Tibial nerve (tissue), 4 donors: Measurements from ENCODE around the gene MARCHF3. TPM values are rescaled to one million over a fixed set of nuclear protein-coding genes. Genes with fewer than 3 reads are reported as not detected.
"Not testable (repeated sequence)": the region's sequence is repeated elsewhere in the genome, so short reads cannot be mapped to it uniquely, and the experiment has no call there.

Experiments
- DNase-seq, 2 donors: peaks; one replicate each; pipeline ENCODE4 v3.0.0-alpha.2; 2019; ENCODE audit warnings: low spot score in 2 of 2
- H3K27ac ChIP-seq, 4 donors: fragments of 200-600 bp; sonication (generic) in 3 of 4; one replicate each; pipeline ENCODE4 v1.5.1; 2017 to 2019; ENCODE audit warnings: mild to moderate bottlenecking in 1 of 4
- H3K27me3 ChIP-seq, 2 donors: fragments of 200-600 bp; sonication (generic) in 1 of 2; one replicate each; pipeline versions ENCODE4 v1.5.1 to v1.6.0; 2017 to 2019
- H3K36me3 ChIP-seq, 3 donors: fragments of 200-600 bp; sonication (generic); one replicate each; pipeline ENCODE4 v1.5.1; 2018 to 2019
- H3K4me1 ChIP-seq, 4 donors: fragments of 200-600 bp; sonication (generic) in 3 of 4; one replicate each; pipeline ENCODE4 v1.5.1; 2017 to 2019
- H3K4me3 ChIP-seq, 4 donors: fragments of 200-600 bp; sonication (generic) in 3 of 4; one replicate each; pipeline ENCODE4 v1.5.1; 2017 to 2019; ENCODE audit warnings: mild to moderate bottlenecking in 1 of 4, moderate library complexity in 1 of 4
- H3K9me3 ChIP-seq, 4 donors: fragments of 200-600 bp; sonication (generic) in 3 of 4; one replicate each; pipeline ENCODE4 v1.5.1; 2017 to 2019
- EP300 ChIP-seq, 2 donors: sonication (generic); formaldehyde crosslinking; IDR thresholded peaks; one replicate each; pipeline ENCODE4 v1.6.1; 2017; ENCODE audit warnings: antibody characterized with exemption in 2 of 2, mild to moderate bottlenecking in 1 of 2
- POLR2A ChIP-seq, 2 donors: fragments of 450-650 bp; IDR thresholded peaks; one replicate each; pipeline ENCODE4 v1.6.1; 2017; ENCODE audit warnings: antibody characterized with exemption in 2 of 2, mild to moderate bottlenecking in 2 of 2, moderate library complexity in 2 of 2
- WGBS, 2 donors: methylation state at CpG; one replicate each; pipeline ENCODE4 v1.1.5; 2018; 5-methylcytosine and 5-hydroxymethylcytosine counted together
- total RNA-seq, 4 donors: library from RNA; depleted of rRNA; stranded (reverse); fragments of >200 nt; gene quantifications; one replicate each; pipeline ENCODE4 v1.1.0, GENCODE V29; 2016
- TF ChIP-seq, protein P1 (sequence below), 5 experiments: fragments of 200-600 bp in 3 of 5; fragments of 450-650 bp in 2 of 5; sonication (generic) in 3 of 5; IDR thresholded peaks; one replicate each; pipeline ENCODE4 v1.5.1; 2016 to 2019; ENCODE audit warnings: antibody characterized with exemption in 5 of 5, mild to moderate bottlenecking in 3 of 5, moderate library complexity in 2 of 5

Gene MARCHF3
- total RNA-seq, 4 donors from 2014 or later: 1.8 to 8.7 (median 4.7) TPM

DNA sequence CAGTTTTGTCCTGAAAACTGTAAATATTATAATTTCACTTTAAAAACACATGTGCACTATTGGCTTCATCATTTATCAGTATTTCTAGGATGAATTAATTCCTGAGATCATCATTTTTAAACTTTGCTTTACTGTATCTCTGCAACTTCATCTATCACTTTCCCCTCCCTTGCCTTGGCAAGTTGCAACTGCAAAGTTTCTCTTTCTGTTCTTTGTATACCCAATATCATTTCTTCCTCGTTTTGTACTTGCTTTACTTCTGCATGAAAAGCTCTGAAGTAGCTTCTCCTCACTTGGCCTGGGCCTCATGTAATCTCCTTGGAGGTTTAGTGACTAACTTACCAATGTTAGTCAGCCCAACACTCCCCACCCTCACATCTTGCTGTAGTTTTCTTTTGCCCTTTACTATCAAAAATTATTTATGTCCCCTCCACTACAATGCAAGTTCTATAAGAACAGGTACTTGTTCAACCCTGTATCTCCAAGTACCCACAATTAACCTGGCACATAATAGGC is 30.2 kb upstream of the MARCHF3 start:
- 67 to 68% methylated on average over 1 of the region's 1 CpG for WGBS, 2 donors
- no peak for TF ChIP-seq POLR2A (IDR thresholded peaks at IDR 0.05)
- no peak for TF ChIP-seq EP300 (IDR thresholded peaks at IDR 0.05)
- TF ChIP-seq, protein P1, sequence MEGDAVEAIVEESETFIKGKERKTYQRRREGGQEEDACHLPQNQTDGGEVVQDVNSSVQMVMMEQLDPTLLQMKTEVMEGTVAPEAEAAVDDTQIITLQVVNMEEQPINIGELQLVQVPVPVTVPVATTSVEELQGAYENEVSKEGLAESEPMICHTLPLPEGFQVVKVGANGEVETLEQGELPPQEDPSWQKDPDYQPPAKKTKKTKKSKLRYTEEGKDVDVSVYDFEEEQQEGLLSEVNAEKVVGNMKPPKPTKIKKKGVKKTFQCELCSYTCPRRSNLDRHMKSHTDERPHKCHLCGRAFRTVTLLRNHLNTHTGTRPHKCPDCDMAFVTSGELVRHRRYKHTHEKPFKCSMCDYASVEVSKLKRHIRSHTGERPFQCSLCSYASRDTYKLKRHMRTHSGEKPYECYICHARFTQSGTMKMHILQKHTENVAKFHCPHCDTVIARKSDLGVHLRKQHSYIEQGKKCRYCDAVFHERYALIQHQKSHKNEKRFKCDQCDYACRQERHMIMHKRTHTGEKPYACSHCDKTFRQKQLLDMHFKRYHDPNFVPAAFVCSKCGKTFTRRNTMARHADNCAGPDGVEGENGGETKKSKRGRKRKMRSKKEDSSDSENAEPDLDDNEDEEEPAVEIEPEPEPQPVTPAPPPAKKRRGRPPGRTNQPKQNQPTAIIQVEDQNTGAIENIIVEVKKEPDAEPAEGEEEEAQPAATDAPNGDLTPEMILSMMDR (IDR thresholded peaks at IDR 0.05): no peak
- H3K27ac ChIP-seq: no peak overlapping the region

DNA sequence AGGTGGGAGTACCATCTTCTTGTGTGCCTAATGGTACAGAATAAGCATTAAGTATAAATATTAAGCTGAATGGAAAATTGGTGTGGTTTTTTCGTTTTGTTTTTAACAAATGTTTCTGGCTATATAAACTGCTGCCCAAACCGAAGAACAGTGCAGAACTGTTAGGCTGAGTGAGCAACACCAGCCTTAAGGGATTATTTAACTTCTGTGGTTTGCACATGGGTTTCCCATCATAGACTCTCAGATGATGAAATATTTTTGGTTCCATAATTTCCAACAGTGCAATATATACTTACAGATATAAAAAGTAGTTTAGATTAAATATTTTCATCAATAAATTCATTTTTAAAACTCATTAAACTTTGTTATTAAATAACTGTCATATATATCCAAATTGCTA is 26.5 kb upstream of the MARCHF3 start:
- Histone ChIP-seq H3K27ac (no peak overlapping the region), H3K36me3 (peaks cover 0 to 5% (median 0%) of the 10 kb centered on the region in 3 donors), H3K4me3 (no peak overlapping the region), H3K9me3 (no peaks in the 10 kb centered on the region), H3K27me3 (no peaks in the 10 kb centered on the region), H3K4me1 (no peaks in the 10 kb centered on the region)
- WGBS, 2 donors: 51 to 56% methylated on average over 2 of the region's 2 CpGs
- TF ChIP-seq, protein P1 (IDR thresholded peaks at IDR 0.05): no peak
- no peak for TF ChIP-seq POLR2A (IDR thresholded peaks at IDR 0.05)
- TF ChIP-seq EP300 (IDR thresholded peaks at IDR 0.05): no peak
- no peak for DNase-seq

More for the DNA sequence above, 30.2 kb upstream of the MARCHF3 start:
- no peak overlapping the region for H3K4me3 ChIP-seq
- H3K27me3 ChIP-seq: no peaks in the 10 kb centered on the region
- H3K36me3 ChIP-seq: peaks cover 0 to 5% (median 0%) of the 10 kb centered on the region in 3 donors
- H3K9me3 ChIP-seq: no peaks in the 10 kb centered on the region
- no peak for DNase-seq
- H3K4me1 ChIP-seq: no peaks in the 10 kb centered on the region

DNA sequence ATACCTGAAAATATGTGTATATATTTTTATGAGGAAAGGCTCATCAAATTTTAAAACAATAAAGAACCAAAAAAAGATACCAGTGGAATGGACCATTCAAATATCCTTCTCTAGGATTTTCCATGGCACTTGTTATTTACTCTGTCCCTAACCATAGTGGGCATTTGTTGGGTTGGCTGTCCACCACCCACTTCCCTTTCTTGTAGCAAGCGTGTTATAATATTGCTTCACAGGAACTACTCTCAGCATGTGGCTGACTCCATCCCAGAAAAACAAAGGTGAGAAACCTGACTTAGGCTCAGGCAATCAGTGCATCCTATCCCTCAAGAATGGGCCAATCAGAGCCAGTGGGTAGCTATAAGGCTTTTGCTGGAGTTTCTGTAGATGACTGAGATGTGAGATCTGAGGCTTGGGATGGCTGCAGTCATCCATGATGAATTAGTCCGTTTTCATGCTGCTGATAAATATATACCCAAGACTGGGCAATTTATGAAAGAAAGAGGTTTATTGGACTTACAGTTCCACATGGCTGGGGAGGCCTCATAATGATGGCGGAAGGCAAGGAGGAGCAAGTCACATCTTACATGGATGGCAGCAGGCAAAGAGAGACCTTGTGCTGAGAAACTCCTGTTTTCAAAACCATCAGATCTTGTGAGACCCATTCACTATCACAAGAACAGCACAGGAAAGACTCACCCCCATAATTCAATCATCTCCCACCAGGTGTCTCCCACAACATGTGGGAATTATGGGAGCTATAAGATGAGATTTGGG is 25.7 kb upstream of the MARCHF3 start:
- 94 to 96% methylated on average over 3 of the region's 3 CpGs for WGBS, 2 donors
- TF ChIP-seq, protein P1 (IDR thresholded peaks at IDR 0.05): no peak
- no peak for TF ChIP-seq POLR2A (IDR thresholded peaks at IDR 0.05)
- TF ChIP-seq EP300 (IDR thresholded peaks at IDR 0.05): no peak

DNA sequence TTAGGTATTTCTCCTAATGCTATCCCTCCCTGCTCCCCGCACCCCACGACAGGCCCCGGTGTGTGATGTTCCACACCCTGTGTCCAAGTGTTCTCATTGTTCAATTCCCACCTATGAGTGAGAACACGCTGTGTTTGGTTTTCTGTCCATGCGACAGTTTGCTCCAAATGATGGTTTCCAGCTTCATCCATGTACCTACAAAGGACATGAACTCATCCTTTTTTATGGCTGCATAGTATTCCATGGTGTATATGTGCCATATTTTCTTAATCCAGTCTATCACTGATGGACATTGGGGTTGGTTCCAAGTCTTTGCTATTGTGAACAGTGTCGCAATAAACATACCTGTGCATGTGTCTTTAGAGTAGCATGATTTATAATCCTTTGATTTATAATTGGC is 23.2 kb upstream of the MARCHF3 start:
- H3K4me3 ChIP-seq, H3K36me3 ChIP-seq, H3K9me3 ChIP-seq, DNase-seq, H3K27ac ChIP-seq, H3K27me3 ChIP-seq, H3K4me1 ChIP-seq: not testable (repeated sequence)
- WGBS, 2 donors: 98 to 99% methylated on average over 6 of the region's 6 CpGs

More for the DNA sequence above, 25.7 kb upstream of the MARCHF3 start:
- no peaks in the 10 kb centered on the region for H3K4me1 ChIP-seq
- no peaks in the 10 kb centered on the region for H3K9me3 ChIP-seq
- peaks cover 0 to 5% (median 0%) of the 10 kb centered on the region in 3 donors for H3K36me3 ChIP-seq
- DNase-seq: no peak
- H3K27me3 ChIP-seq: no peaks in the 10 kb centered on the region
- no peak overlapping the region for H3K27ac ChIP-seq
- no peak overlapping the region for H3K4me3 ChIP-seq

DNA sequence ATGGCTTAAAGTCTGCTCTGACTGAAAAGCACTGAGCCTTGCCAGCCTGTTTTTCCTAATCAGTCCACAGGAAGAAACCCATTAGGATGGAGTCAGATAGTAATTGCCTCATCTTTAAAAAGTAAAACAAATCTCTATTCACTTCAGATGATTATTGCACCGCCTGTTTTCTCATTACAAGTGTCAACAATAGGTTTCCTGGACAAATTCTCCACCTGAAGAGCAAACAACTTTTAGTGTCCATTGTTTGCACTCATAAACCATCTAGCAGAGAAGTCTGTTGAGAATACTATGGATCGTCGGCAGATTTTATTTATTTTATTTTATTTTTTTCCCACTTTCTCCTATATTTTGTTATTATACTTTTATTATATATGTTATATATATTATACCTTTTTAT is 22.7 kb upstream of the MARCHF3 start:
- Histone ChIP-seq H3K9me3 (no peaks in the 10 kb centered on the region), H3K4me3 (no peak overlapping the region), H3K27me3 (no peaks in the 10 kb centered on the region), H3K4me1 (no peaks in the 10 kb centered on the region), H3K27ac (no peak overlapping the region), H3K36me3 (peaks cover 0 to 5% (median 0%) of the 10 kb centered on the region in 3 donors)
- 91% methylated on average over 3 of the region's 3 CpGs for WGBS, 2 donors
- no peak for DNase-seq
- no peak for TF ChIP-seq EP300 (IDR thresholded peaks at IDR 0.05)
- TF ChIP-seq, protein P1 (IDR thresholded peaks at IDR 0.05): no peak
